ENCODE results near the gene QRICH2.
"Not testable (repeated sequence)": the region's sequence is repeated elsewhere in the genome, so short reads cannot be mapped to it uniquely, and the experiment has no call there.

The QRICH2 gene

DNA sequence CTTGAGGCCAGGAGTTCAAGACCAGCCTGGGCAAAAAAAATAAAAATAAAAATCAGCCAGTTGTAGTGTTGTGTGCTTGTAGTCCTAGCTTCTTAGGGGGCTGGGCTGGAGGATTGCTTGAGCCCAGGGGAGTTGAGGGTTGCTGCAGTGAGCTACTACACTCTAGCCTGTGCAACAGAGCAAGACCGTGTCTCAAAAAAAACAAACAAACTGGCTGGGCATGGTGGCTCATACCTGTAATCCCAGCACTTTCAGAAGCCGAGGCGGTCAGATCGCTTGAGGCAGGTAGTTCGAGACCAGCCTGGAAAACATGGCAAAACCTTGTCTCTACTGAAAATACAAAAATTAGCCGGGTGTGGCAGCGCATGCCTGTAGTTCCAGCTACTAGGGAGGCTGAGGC, 47.9 kb downstream of the QRICH2 start:
- Histone ChIP-seq H4K5ac (ENCODE audit: low read length) (no peak overlapping the region), H3K18ac (ENCODE audit: low read length) (no peak overlapping the region), H3K4me1 (ENCODE audit: control insufficient read depth, low read depth, low read length) (peaks cover 2% of the 10 kb centered on the region), H2BK15ac (replicated peaks; ENCODE audit: low read depth) (no peak overlapping the region), H3K4me3 (ENCODE audit: low read length) (no peak overlapping the region), H4K8ac (ENCODE audit: low read depth, low read length) (no peak overlapping the region), H3K4me2 (ENCODE audit: low read length) (no peak overlapping the region), H3K27me3 (ENCODE audit: insufficient read depth, low read length, poor library complexity) (no peaks in the 10 kb centered on the region), H3K36me3 (ENCODE audit: control insufficient read depth, insufficient read depth, low read length) (no peaks in the 10 kb centered on the region), H3K9ac (ENCODE audit: low read length) (no peak overlapping the region), H3K79me1 (ENCODE audit: low read length) (no peaks in the 10 kb centered on the region), H2AK5ac (ENCODE audit: low read length) (no peak overlapping the region), H3K79me2 (ENCODE audit: control insufficient read depth, insufficient read depth, low read length) (no peaks in the 10 kb centered on the region), H2BK120ac (ENCODE audit: low read depth, low read length) (no peak overlapping the region), H3K56ac (ENCODE audit: low read length) (no peak overlapping the region), H3K27ac (ENCODE audit: low read depth, low read length) (no peak overlapping the region), H3K4ac (ENCODE audit: low read depth, low read length) (no peak overlapping the region), H2BK5ac (ENCODE audit: low read length) (no peak overlapping the region), H3K23ac (ENCODE audit: low read length) (no peak overlapping the region)
- DNase-seq = no peak
- WGBS (ENCODE audit: extremely low coverage, insufficient coverage, low lambda C conversion rate) = no CpG with 5 or more reads among the region's 7 CpGs

DNA sequence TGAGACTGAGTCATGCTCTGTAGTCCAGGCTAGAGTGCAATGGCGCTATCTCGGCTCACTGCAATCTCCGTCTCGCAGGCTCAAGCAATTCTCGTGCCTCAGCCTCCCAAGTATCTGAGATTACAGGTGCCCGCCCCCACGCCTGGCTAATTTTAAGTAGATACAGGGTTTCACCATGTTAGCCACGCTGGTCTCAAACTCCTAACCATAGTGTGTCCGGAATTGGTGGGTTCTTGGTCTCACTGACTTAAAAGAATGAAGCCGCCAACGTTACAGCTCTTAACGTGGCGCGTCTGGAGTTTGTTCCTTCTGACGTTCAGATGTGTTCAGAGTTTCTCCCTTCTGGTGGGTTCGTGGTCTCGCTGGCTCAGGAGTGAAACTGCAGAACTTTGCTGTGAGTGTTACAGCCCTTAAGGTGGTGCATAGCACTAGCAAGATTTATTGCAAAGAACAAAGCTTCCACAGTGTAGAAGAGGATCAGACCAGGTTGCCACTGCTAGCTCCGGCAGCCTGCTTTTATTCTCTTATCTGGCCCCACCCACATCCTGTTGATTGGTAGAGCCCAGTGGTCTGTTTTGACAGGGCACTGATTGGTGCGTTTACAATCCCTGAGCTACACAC, 51.5 kb downstream of the QRICH2 start:
- H3K36me3 ChIP-seq (ENCODE audit: control insufficient read depth, insufficient read depth, low read length); H3K4me2 ChIP-seq (ENCODE audit: low read length); H4K5ac ChIP-seq (ENCODE audit: low read length); H2BK5ac ChIP-seq (ENCODE audit: low read length); H3K18ac ChIP-seq (ENCODE audit: low read length); H2BK15ac ChIP-seq (replicated peaks; ENCODE audit: low read depth); H3K4me3 ChIP-seq (ENCODE audit: low read length); H3K4ac ChIP-seq (ENCODE audit: low read depth, low read length); H3K23ac ChIP-seq (ENCODE audit: low read length); H2AK5ac ChIP-seq (ENCODE audit: low read length); DNase-seq; H3K79me2 ChIP-seq (ENCODE audit: control insufficient read depth, insufficient read depth, low read length); H3K27ac ChIP-seq (ENCODE audit: low read depth, low read length); H3K79me1 ChIP-seq (ENCODE audit: low read length); H3K4me1 ChIP-seq (ENCODE audit: control insufficient read depth, low read depth, low read length); H2BK120ac ChIP-seq (ENCODE audit: low read depth, low read length); H3K27me3 ChIP-seq (ENCODE audit: insufficient read depth, low read length, poor library complexity); H4K8ac ChIP-seq (ENCODE audit: low read depth, low read length); H3K56ac ChIP-seq (ENCODE audit: low read length); H3K9ac ChIP-seq (ENCODE audit: low read length): not testable (repeated sequence)
- WGBS (ENCODE audit: extremely low coverage, insufficient coverage, low lambda C conversion rate) = no CpG with 5 or more reads among the region's 19 CpGs

DNA sequence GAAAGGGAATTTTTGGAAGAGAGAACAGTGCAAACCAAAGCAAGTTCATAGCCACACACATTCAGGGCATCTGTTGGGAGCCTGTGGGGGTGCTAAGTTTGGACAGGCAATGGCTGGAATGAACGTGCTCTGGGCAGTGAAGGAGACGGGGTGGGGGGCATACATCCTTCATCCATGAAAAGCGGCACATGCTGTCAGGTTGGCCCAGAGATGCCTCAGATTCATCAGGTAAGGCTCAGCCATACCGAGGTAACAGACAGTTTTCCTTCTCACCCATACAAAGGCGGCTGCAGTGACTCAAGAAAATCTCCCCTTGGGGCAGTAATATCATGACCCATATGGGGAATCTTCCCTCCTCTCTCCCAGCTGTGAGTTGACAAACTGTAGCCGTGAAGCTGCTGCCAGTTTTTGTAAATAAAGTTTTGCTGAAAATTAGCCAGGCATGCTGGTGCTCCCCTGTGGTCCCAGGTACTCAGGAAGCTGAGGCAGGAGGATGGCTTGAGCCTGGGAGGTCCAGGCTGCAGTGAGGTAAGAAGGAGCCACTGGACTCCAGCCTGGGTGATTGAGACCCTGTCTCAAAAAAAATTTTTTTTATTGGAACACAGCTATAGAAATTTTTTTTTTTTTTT, 52.2 kb downstream of the QRICH2 start:
- Histone ChIP-seq H3K79me2 (ENCODE audit: control insufficient read depth, insufficient read depth, low read length) (no peaks in the 10 kb centered on the region), H3K36me3 (ENCODE audit: control insufficient read depth, insufficient read depth, low read length) (no peaks in the 10 kb centered on the region), H3K4me2 (ENCODE audit: low read length) (no peak overlapping the region), H3K4ac (ENCODE audit: low read depth, low read length) (no peak overlapping the region), H4K8ac (ENCODE audit: low read depth, low read length) (no peak overlapping the region), H3K79me1 (ENCODE audit: low read length) (no peaks in the 10 kb centered on the region), H3K27ac (ENCODE audit: low read depth, low read length) (no peak overlapping the region), H3K56ac (ENCODE audit: low read length) (no peak overlapping the region), H4K5ac (ENCODE audit: low read length) (no peak overlapping the region), H2BK120ac (ENCODE audit: low read depth, low read length) (no peak overlapping the region), H2BK15ac (replicated peaks; ENCODE audit: low read depth) (no peak overlapping the region), H3K18ac (ENCODE audit: low read length) (no peak overlapping the region), H3K23ac (ENCODE audit: low read length) (no peak overlapping the region), H3K4me3 (ENCODE audit: low read length) (no peak overlapping the region), H3K27me3 (ENCODE audit: insufficient read depth, low read length, poor library complexity) (no peaks in the 10 kb centered on the region), H3K4me1 (ENCODE audit: control insufficient read depth, low read depth, low read length) (no peaks in the 10 kb centered on the region), H2AK5ac (ENCODE audit: low read length) (no peak overlapping the region), H2BK5ac (ENCODE audit: low read length) (no peak overlapping the region), H3K9ac (ENCODE audit: low read length) (no peak overlapping the region)
- WGBS (ENCODE audit: extremely low coverage, insufficient coverage, low lambda C conversion rate) = no CpG with 5 or more reads among the region's 6 CpGs
- no peak for DNase-seq

DNA sequence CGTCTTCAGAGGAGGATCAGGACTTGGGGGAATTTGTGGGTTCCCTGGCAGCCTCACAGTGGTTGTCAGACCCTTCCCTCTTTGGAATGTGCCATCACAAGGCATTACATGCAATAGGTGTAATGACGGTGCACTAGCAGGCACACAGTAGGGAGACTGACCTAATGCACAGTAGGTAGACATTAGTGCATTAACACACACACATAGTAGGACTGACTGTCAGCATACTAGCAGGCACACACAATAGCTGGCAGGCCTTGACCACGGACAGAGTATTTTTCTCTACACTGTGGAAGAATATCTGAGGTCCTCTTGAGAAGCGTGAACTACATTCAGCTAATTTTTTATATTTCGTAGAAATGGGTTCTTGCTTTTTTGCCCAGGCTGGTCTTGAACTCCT, 53.8 kb downstream of the QRICH2 start:
- Histone ChIP-seq H2BK5ac (ENCODE audit: low read length) (no peak overlapping the region), H3K27ac (ENCODE audit: low read depth, low read length) (no peak overlapping the region), H3K27me3 (ENCODE audit: insufficient read depth, low read length, poor library complexity) (no peaks in the 10 kb centered on the region), H3K4ac (ENCODE audit: low read depth, low read length) (no peak overlapping the region), H3K4me2 (ENCODE audit: low read length) (no peak overlapping the region), H3K18ac (ENCODE audit: low read length) (no peak overlapping the region), H4K5ac (ENCODE audit: low read length) (no peak overlapping the region), H2BK120ac (ENCODE audit: low read depth, low read length) (no peak overlapping the region), H3K79me1 (ENCODE audit: low read length) (no peaks in the 10 kb centered on the region), H3K9ac (ENCODE audit: low read length) (no peak overlapping the region), H3K36me3 (ENCODE audit: control insufficient read depth, insufficient read depth, low read length) (no peaks in the 10 kb centered on the region), H3K4me1 (ENCODE audit: control insufficient read depth, low read depth, low read length) (no peaks in the 10 kb centered on the region), H3K4me3 (ENCODE audit: low read length) (no peak overlapping the region), H3K56ac (ENCODE audit: low read length) (no peak overlapping the region), H3K23ac (ENCODE audit: low read length) (no peak overlapping the region), H3K79me2 (ENCODE audit: control insufficient read depth, insufficient read depth, low read length) (no peaks in the 10 kb centered on the region), H2BK15ac (replicated peaks; ENCODE audit: low read depth) (no peak overlapping the region), H4K8ac (ENCODE audit: low read depth, low read length) (no peak overlapping the region), H2AK5ac (ENCODE audit: low read length) (no peak overlapping the region)
- no CpG with 5 or more reads among the region's 5 CpGs for WGBS (ENCODE audit: extremely low coverage, insufficient coverage, low lambda C conversion rate)
- no peak for DNase-seq

DNA sequence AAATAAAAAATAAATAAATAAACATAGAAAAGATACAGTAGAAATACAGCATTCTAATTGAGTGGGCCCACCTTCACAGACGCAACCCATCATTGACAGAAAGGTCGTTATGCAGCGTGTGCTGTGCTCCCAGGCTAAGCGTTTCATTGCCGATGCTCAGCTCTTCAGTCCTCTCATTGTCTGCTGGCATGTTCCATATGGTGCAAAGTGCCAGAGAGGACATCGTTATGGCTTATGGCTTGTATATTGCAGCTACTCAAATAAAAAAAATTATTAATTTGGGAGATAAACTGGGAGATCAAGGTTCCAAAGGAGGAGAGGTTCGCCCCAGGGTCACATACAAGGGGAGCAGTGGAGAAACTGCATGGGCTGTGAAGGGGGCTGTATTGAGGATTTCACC, 54.2 kb downstream of the QRICH2 start:
- H3K18ac ChIP-seq (ENCODE audit: low read length) = no peak overlapping the region
- H3K4me3 ChIP-seq (ENCODE audit: low read length) = no peak overlapping the region
- DNase-seq = no peak
- no peak overlapping the region for H2BK120ac ChIP-seq (ENCODE audit: low read depth, low read length)
- H2AK5ac ChIP-seq (ENCODE audit: low read length) = no peak overlapping the region
- H3K23ac ChIP-seq (ENCODE audit: low read length) = no peak overlapping the region
- H3K27ac ChIP-seq (ENCODE audit: low read depth, low read length) = no peak overlapping the region
- H3K56ac ChIP-seq (ENCODE audit: low read length) = no peak overlapping the region
- H3K27me3 ChIP-seq (ENCODE audit: insufficient read depth, low read length, poor library complexity) = no peaks in the 10 kb centered on the region
- H4K8ac ChIP-seq (ENCODE audit: low read depth, low read length) = no peak overlapping the region
- no CpG with 5 or more reads among the region's 7 CpGs for WGBS (ENCODE audit: extremely low coverage, insufficient coverage, low lambda C conversion rate)
- no peak overlapping the region for H4K5ac ChIP-seq (ENCODE audit: low read length)
- H2BK15ac ChIP-seq (replicated peaks; ENCODE audit: low read depth) = no peak overlapping the region
- H3K4me2 ChIP-seq (ENCODE audit: low read length) = no peak overlapping the region
- H3K4me1 ChIP-seq (ENCODE audit: control insufficient read depth, low read depth, low read length) = no peaks in the 10 kb centered on the region
- H3K36me3 ChIP-seq (ENCODE audit: control insufficient read depth, insufficient read depth, low read length) = no peaks in the 10 kb centered on the region
- H3K79me2 ChIP-seq (ENCODE audit: control insufficient read depth, insufficient read depth, low read length) = no peaks in the 10 kb centered on the region
- H2BK5ac ChIP-seq (ENCODE audit: low read length) = no peak overlapping the region
- no peak overlapping the region for H3K4ac ChIP-seq (ENCODE audit: low read depth, low read length)
- H3K9ac ChIP-seq (ENCODE audit: low read length) = no peak overlapping the region
- no peaks in the 10 kb centered on the region for H3K79me1 ChIP-seq (ENCODE audit: low read length)

All from mesendoderm (in vitro differentiated cells).